Measurements from ENCODE around the gene AFMID. TPM values are rescaled to one million over a fixed set of nuclear protein-coding genes. Genes with fewer than 3 reads are reported as not detected.
"Not testable (repeated sequence)": the region's sequence is repeated elsewhere in the genome, so short reads cannot be mapped to it uniquely, and the experiment has no call there.

AFMID gene
- total RNA-seq, 4 donors from 2014 or later: 33.7 to 82.4 (median 60.4) TPM

DNA sequence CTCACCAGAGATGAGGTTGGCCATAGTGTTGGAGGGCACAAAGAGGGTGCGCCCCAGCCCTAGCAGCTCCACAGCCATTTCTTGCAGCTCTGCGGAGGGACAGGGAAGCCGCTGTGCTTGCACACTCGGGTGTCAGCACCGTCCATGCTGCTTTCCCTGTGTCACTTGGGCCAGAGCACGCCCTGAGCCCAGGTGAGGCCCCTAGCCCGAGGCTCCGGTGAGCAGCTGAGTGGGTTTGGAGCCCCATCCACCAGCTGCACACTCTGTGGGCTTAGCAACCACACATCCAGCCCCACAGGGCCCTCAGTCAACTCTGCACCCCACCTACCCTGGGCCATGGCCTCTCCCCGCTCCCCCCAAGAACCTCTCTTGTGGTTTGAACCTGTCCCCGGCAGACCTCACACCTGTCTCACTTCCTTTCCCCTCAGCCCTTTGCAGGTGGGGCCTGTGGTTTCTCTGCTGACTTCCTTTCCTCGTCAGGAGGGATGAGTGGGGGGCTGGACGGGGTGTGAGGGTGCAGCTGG lies 65.0 kb downstream of the AFMID start:
- peak; percentile 69 for DNase-seq
- in situ Hi-C loops (cut with MboI; ENCODE audit: low pct_ligation_motif_present in 1 of 4, low pct_unique_long_range_greater_than_20kb in 1 of 4, low sequenced_read_pairs in 3 of 4) (no loop called here), intact Hi-C loops (cut with DNase I; ENCODE audit: low total_unique reads) (loop anchor here (10.0 kb wide), 1 partner anchor 137 kb away; no protein-coding TSS in a partner anchor)
- Histone ChIP-seq H3K36me3 (no peaks in the 10 kb centered on the region), H3K9me3 (no peaks in the 10 kb centered on the region), H3K4me1 (peaks cover 0 to 30% (median 24%) of the 10 kb centered on the region in 4 donors), H3K4me3 (no peak overlapping the region), H3K27me3 (peaks cover 3% of the 10 kb centered on the region), H3K27ac (peak overlapping the region in 2 of 4 donors; percentile 18 to 80)
- TF ChIP-seq, protein P1, sequence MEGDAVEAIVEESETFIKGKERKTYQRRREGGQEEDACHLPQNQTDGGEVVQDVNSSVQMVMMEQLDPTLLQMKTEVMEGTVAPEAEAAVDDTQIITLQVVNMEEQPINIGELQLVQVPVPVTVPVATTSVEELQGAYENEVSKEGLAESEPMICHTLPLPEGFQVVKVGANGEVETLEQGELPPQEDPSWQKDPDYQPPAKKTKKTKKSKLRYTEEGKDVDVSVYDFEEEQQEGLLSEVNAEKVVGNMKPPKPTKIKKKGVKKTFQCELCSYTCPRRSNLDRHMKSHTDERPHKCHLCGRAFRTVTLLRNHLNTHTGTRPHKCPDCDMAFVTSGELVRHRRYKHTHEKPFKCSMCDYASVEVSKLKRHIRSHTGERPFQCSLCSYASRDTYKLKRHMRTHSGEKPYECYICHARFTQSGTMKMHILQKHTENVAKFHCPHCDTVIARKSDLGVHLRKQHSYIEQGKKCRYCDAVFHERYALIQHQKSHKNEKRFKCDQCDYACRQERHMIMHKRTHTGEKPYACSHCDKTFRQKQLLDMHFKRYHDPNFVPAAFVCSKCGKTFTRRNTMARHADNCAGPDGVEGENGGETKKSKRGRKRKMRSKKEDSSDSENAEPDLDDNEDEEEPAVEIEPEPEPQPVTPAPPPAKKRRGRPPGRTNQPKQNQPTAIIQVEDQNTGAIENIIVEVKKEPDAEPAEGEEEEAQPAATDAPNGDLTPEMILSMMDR (IDR thresholded peaks at IDR 0.05): no peak
- no peak for TF ChIP-seq POLR2A (IDR thresholded peaks at IDR 0.05)
- TF ChIP-seq EP300 (IDR thresholded peaks at IDR 0.05; ENCODE audit: low read depth): no peak
- no peak for TF ChIP-seq POLR2AphosphoS5 (IDR thresholded peaks at IDR 0.05)
- 65% methylated on average over 12 of the region's 12 CpGs; no CpG with 5 or more reads in 1 of the 2 donors for WGBS, 2 donors (ENCODE audit: low coverage in 1 of 2)

DNA sequence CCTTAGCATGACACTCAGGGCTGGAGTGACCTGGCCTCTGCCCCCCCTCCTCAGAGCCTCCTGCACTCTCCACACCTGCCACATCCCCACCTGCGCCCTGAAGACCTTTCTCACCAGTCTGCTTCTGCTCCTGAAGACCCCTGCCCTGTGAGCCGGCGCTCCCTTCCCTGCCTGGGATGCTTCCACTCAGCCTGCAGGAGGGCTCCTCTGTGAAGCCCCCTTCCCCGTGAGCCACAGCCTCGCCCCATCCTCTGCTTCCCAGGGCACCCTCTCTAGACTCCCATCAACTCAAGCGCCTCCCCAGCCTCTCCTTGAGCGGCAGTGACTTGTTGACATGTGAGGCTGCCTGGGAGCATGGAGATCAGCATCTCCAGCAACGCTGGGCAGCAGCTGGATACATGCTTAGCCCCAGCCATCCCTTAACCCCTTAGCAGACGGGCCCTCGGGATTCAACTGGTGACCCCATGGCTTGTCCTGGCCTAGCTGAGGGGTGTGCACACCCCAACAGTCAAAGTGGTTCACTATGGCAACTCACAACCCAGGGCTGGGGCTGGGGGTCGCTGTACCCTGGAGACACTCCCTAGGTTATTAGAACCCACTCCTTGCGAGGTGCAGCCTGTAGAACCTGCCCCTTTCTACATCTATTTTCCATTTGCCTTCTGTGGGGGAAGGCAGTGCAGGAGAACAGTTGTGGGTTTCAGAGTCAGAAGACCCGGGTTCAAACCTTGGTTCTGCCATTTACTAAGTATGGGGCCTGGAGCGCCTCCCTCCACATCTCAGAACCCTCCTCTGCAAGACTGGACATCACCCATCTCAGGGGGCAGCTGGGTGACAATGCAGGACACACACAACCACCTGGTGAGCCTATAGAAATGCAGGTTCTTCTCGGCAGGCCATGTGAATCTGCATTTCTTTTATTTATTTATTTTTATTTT lies 65.8 kb downstream of the AFMID start:
- no peak for DNase-seq
- peak overlapping the region in 1 of 4 donors; percentile 80 for H3K27ac ChIP-seq
- intact Hi-C loops (cut with DNase I; ENCODE audit: low total_unique reads): loop anchor here (10.0 kb wide), 1 partner anchor 138 kb away; no protein-coding TSS in a partner anchor

DNA sequence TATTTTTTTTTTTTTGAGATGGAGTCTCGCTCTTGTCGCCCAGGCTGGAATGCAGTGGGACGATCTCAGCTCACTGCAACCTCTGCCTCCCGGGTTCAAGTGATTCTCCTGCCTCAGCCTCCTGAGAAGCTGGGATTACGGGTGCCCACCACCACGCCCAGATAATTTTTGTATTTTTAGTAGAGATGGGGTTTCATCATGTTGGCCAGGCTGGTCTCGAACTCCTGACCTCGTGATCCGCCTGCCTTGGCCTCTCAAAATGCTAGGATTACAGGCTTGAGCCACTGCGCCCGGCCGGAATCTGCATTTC lies 66.4 kb downstream of the AFMID start:
- DNase-seq; in situ Hi-C loops (cut with MboI; ENCODE audit: low pct_ligation_motif_present in 1 of 4, low pct_unique_long_range_greater_than_20kb in 1 of 4, low sequenced_read_pairs in 3 of 4); H3K36me3 ChIP-seq; H3K27me3 ChIP-seq; H3K9me3 ChIP-seq: not testable (repeated sequence)
- 58 to 74% methylated on average over 10 to 12 of the region's 12 CpGs for WGBS, 2 donors (ENCODE audit: low coverage in 1 of 2)
- Histone ChIP-seq H3K4me3 (peak overlapping the region in 3 of 4 donors; percentile 66 to 92 (median 90)), H3K4me1 (peaks cover 0 to 37% (median 29%) of the 10 kb centered on the region in 4 donors), H3K27ac (peak overlapping the region in 3 of 4 donors; percentile 86 to 93 (median 90))
- intact Hi-C loops (cut with DNase I; ENCODE audit: low total_unique reads): loop anchor here (10.0 kb wide), 1 partner anchor 139 kb away; no protein-coding TSS in a partner anchor

More for the DNA sequence above, 65.8 kb downstream of the AFMID start:
- no peaks in the 10 kb centered on the region for H3K9me3 ChIP-seq
- 74% methylated on average over 15 of the region's 15 CpGs; no CpG with 5 or more reads in 1 of the 2 donors for WGBS, 2 donors (ENCODE audit: low coverage in 1 of 2)
- TF ChIP-seq POLR2AphosphoS5 (IDR thresholded peaks at IDR 0.05) (no peak), POLR2A (IDR thresholded peaks at IDR 0.05) (no peak), EP300 (IDR thresholded peaks at IDR 0.05; ENCODE audit: low read depth) (no peak)
- TF ChIP-seq, protein P1 (IDR thresholded peaks at IDR 0.05): no peak
- peaks cover 3% of the 10 kb centered on the region for H3K27me3 ChIP-seq
- H3K4me1 ChIP-seq: peaks cover 0 to 31% (median 26%) of the 10 kb centered on the region in 4 donors
- H3K4me3 ChIP-seq: no peak overlapping the region
- H3K36me3 ChIP-seq: no peaks in the 10 kb centered on the region
- in situ Hi-C loops (cut with MboI; ENCODE audit: low pct_ligation_motif_present in 1 of 4, low pct_unique_long_range_greater_than_20kb in 1 of 4, low sequenced_read_pairs in 3 of 4): no loop called here

DNA sequence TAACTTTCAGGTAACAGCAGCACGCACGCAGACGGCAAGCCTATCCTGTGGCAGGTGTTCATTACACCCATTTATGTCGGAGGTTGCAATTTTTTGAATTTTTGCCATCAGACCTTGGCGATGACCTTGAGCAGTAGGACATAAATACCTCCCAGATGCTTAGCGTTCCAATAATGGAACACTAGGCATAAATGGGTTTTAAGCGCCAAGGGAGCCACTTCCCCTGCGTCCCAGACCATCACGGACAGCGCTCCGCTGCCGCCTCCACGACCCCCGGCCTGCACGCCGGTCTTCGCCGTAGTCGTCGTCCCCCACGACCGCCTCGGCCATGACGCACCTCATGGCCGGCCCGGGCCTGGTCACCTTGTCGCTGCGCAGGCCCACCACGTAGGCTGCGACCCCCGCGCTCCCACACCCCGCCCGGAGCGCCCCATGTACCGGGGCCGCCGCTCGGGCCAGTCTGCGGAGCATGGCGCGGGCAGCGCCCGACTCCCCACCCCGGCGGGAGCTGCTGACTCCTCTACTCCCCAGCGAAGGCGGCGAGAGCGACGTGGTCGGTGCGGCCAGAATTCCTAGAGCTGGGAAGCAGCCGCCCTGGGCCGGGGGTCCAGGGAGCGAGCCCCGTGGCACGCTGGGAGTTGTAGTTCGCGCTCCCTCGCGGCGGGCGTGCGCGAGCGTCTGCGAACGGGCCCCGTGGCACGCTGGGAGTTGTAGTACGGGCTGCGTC lies 66.9 kb downstream of the AFMID start:
- Histone ChIP-seq H3K4me1 (peaks cover 0 to 41% (median 29%) of the 10 kb centered on the region in 4 donors), H3K9me3 (no peaks in the 10 kb centered on the region), H3K27ac (peak overlapping the region; percentile 81 to 93 (median 88)), H3K27me3 (peaks cover 7% of the 10 kb centered on the region), H3K4me3 (peak overlapping the region; percentile 53 to 92 (median 78)), H3K36me3 (no peaks in the 10 kb centered on the region)
- peak; percentile 88 for DNase-seq
- 2 to 5% methylated on average over 3 to 44 of the region's 73 CpGs for WGBS, 2 donors (ENCODE audit: low coverage in 1 of 2)
- in situ Hi-C loops (cut with MboI; ENCODE audit: low pct_ligation_motif_present in 1 of 4, low pct_unique_long_range_greater_than_20kb in 1 of 4, low sequenced_read_pairs in 3 of 4): no loop called here
- intact Hi-C loops (cut with DNase I; ENCODE audit: low total_unique reads): loop anchor here (10.0 kb wide), 1 partner anchor 139 kb away; no protein-coding TSS in a partner anchor
- TF ChIP-seq, protein P1 (IDR thresholded peaks at IDR 0.05): no peak
- TF ChIP-seq POLR2A (IDR thresholded peaks at IDR 0.05): peak; percentile 66
- TF ChIP-seq POLR2AphosphoS5 (IDR thresholded peaks at IDR 0.05): peak; percentile 49 to 79 (median 70)
